ENCODE results near the gene MORC2.

The MORC2 gene

DNA sequence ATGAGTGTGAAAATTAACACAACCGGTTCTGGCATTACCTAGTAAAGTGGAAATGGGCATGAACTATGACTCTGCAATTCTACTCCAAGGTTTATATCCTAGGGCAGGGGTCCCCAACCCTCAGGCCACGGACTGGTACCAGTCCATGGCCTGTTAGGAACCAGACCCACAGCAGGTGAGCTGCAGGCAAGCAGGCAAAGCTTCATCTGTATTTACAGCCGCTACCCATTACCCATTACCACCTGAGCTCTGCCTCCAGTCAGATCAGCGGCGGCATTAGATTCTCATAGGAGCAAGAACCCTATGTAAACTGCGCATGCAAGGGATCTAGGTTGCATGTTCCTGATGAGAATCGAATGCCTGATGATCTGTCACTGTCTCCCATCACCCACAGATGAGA, 49.8 kb downstream of the MORC2 start:
- DNase-seq, result no peak

- DNase-seq, result no peak
Measured at GRCh38 chr22:30910358-30910757, 58.2 kb downstream of the MORC2 start.

DNA sequence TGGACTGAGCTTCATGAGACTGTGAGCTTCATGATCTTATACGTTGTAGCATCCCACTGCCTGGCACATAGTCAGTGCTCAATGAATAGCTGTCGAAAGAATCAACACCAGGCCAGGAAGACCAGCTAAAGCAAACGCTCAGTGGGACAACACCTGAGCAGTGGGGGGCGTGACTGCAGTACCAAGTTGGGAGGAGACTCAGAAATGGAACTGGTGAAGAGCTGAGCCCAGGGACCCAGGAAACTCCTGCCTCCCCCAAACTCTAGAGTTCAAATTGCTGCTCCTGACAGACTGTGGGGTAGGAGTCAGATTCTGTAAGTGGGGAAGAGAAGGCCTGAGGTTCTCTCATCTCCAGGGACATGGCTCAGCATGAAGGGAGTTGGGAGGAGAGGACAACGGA, 59.3 kb downstream of the MORC2 start:
- no peak for DNase-seq

DNA sequence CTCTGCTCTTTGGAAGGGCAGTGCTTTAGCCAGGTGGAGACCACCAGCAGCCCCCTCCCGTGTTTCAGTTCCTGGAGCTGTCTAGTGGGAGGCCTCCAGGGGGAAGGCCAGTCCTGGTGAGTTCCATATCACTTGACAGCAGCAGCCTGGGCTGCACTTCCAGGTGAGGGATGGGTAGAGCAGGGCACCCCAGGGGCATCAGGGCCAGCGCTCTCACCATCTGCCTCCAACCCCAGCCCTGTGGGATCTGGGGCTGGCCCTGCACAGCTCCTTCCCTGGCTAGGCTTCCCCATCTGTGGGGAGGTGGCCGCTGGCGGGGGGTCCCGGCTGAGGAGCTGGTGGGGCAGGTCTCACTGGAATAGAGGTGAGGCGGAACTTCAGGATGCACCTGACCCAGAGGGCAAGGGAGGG, 60.5 kb downstream of the MORC2 start:
- no peak for DNase-seq

DNA sequence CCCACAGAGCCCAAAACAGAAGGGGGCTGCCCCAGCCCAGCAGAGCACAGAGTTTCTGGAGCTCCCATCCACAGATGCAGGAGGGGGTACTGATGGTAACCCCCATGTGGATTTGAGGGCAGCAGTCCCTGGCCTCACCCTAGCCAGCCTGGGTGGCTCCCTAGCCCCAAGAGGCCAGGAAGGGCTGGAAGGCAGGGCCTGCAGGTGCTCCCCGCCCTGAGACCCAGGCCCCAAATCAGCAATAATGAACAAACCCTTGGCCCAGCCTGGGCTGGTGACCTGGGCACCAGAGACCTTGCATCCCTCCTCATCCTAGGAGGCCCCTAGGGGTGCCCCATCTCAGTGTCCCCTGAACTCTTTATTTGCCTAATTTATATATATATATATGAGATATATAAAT, 61.6 kb downstream of the MORC2 start:
- DNase-seq, result no peak

- no peak for DNase-seq
Measured at GRCh38 chr22:30906411-30906810, 62.2 kb downstream of the MORC2 start.

- DNase-seq, result no peak
Measured at GRCh38 chr22:30905696-30906341, 62.8 kb downstream of the MORC2 start.

DNA sequence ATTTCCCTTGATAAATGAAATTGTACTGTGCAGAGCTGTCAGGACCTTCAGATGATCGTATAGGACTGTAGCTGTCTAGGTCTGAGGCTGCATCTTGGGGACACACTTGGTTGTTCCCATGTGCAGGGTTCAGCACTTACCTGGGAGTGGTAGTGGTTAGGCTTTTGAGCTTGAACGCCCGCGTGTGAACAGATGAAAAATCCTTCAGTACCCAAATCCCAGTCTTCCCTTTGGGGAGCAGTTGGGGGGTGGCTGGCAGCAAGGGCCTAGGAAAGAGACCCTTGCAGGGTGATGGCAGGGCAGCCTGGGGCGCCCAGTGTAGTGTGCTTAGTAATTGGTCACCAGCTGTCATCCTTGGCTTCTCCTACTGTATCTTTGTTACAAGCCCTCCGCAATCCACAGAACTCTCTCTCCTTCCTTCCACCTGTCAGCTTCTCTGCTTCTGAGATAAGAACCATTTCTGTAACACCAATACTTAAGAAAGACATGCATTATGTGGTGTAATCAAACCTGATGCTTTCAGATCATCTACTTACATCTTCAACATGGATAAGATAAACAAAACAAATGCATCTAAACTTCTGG, 64.6 kb downstream of the MORC2 start:
- DNase-seq, result no peak

DNA sequence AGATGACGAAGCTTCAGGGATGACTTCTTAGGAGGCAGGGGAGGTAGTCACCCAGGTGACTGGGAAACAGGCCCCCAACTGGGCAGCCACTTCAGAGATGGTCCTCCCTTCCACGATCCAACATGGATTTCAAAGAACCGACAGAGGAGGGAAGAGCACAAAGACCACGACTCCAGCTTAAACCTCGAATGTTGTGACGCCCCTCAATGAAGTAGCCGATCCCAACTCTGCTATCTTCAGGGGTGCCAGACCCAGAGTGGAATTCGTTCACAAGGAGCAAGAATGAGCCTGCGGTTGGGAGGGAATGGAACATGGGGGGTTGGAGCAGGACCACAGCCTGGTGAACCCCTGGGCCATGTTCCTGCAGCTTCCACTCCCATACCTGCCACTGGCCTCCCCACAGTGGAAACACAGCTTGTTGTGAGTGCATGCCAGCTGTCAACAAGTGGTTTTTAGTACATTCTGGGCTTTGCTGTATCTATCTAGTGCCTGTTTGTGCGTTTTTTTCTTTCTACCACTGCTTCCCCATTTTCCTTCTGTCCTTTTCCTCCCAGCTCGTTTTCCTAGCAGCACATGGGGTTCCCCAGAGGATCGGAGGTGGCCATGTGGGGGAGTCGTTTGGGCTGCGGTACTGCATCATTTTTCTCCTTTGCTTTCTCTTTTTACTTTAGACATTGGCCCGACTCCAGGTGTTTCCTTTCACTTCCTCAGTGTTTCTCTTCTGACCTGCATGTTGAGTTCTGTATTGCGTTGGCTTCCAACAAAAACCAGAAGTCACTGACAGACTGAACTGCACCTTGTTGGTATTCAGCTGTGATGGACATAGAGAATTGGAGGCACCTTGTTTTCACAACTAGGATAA, 65.8 kb downstream of the MORC2 start:
- DNase-seq, result no peak

DNA sequence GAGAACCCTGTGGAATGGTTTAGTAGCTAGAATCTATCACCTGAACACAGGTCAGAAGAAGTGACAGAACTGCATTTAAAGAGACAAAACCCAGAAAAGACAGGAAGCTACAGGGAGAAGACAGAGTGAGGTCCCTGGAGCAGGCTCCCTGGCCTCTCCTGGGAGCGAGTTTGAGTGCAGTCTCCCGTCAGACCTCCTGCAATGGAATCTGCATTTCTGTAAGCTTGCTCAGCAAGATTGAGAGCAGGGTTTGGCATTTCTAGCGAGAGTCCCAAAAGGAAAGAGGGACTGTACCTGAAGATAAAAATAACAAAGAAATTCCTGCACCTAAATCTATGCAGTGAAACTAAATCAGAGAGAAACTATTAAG, 74.2 kb downstream of the MORC2 start:
- DNase-seq, result no peak

DNA sequence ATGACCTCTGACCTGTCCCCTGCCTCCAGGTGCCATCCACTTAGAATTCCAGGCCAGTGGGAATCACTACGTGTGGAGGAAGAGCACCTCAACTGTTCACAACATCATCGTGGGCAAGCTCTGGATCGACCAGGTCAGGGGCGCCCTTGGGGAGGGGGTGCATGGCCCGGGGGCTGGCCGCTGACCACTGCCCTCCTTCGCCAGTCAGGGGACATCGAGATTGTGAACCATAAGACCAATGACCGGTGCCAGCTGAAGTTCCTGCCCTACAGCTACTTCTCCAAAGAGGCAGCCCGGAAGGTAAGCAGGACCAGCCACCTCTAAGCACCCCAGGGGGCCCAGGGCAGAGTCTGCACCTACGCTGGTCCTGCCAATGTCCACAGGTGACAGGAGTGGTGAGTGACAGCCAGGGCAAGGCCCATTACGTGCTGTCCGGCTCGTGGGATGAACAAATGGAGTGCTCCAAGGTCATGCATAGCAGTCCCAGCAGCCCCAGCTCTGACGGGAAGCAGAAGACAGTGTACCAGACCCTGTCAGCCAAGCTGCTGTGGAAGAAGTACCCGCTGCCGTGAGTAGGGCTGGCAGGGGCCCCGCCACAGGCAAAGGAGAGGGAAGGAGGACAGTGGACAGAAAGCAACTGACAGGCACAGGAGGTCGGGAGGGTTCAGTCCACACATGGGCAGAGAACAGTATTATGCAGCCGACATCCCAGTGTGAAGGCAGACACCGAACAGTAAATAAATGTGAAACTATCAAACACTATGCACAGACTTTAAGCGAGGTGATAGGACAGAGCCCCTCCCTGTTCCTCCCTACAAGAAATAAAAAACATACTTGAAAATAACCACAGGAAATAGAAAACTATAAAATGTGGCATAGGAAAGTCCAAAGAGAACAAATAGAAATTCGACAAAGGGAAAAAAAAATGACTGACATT, 74.9 kb downstream of the MORC2 start:
- DNase-seq, result no peak

DNA sequence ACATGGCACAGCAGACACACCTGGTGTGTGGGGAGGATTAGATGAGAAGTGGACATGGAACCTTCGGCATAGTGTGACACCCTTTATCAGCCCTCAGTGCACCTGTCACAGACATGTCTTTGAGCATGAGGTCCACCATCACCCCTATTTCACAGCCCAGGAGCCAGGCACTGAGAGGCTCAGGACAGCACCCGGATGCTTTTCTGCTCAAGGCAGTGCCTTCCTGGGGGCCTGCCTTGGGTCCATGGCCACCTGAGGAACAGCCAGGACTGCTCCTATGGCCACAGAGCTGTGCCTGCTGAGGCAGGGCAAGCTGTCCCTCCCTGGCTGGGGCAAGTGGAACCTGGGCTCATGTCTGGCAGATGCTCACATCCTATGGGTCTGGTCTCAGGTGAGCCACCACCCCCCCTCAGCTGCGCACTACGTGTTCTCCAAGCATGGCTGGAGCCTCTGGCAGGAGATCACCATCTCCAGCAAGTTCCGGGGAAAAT, 75.8 kb downstream of the MORC2 start:
- DNase-seq, result no peak

GRCh38 chr22:30892286-30892685, 76.3 kb downstream of the MORC2 start:
- no peak for DNase-seq

- DNase-seq, result no peak
Measured at GRCh38 chr22:30891781-30892180, 76.8 kb downstream of the MORC2 start.

- no peak for DNase-seq
Measured at GRCh38 chr22:30891443-30891755, 77.2 kb downstream of the MORC2 start.

GRCh38 chr22:30890686-30891442, 77.7 kb downstream of the MORC2 start:
- DNase-seq, result no peak

DNA sequence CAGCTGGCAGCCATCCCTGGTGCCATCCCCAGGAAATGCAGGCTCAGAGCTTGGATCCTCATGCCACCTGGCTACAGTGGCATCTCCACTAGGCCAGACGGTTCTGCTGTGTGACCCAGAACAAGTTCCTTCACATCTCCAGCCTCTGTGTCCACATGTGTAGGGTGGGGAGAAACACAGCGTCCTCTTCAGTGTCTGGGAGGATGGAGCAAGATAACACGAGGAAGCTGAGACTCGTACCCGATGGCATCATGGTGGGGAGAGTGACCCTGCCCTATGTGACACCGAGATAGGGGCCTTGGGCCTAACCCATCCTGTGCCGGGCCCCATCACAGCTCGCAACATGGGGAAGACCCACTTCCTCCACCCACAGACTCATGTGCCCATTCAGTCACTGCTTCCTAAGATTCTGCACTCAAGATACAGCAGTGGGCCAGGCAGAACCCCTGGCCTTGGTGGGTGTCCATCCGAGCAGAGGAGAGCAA, 78.5 kb downstream of the MORC2 start:
- DNase-seq, result no peak

DNA sequence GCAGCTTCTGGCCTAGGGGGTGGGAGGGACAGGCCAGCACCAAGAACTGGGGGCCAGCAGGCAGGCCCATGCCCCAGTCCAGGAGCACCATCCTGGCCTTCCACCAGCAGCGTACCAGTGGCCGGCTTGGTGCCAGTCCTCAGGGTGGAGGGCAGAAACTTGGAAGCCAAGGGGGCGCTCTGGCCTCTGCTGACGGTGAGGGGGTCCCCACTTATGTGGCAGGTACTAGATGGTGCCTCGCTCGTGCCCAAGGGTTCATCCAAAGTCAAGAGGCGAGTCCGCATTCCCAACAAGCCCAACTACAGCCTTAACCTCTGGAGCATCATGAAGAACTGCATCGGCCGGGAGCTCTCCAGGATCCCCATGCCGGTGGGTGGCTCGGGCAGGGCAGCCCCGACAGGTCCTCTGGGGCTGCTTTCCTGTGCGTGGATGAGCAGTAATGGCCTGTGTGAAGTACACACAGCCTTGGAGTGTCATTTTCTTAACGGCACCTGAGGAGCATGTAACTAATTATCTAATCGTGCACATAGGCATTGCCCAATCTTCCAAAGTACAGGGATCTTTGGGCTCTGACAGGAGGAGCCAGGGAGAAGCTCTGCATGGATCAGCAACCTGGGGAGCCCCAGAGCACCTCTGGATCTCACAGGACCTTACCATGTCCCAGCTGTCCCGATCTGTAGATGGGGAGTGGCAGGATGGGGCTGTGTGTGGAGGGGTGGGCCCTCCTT, 79.1 kb downstream of the MORC2 start:
- no peak for DNase-seq

- no peak for DNase-seq
Measured at GRCh38 chr22:30887861-30888260, 80.7 kb downstream of the MORC2 start.

- no peak for DNase-seq
Measured at GRCh38 chr22:30887453-30887852, 81.1 kb downstream of the MORC2 start.

GRCh38 chr22:30885591-30885990, 83.0 kb downstream of the MORC2 start:
- no peak for DNase-seq

DNA sequence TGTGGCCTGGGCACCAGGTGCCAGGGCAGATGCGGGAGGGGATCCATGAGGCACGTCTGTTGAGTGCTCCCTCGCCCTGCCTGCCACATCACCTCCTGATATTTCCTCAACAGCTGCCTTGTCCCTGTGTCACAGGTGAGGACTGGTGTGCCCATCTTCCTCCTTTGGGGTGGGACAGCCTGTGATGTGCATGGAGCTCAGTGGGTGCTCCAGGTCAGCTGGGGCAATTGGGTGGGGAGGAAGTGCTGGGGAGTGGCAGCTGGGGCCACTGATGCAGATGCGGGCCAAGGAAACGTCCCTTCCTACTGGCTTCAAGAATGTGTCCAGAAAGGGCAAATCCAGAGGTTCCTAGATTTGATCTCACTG, 83.6 kb downstream of the MORC2 start:
- no peak for DNase-seq

Measured in NK-92 treated with Interleukin-12 subunit alpha and Interleukin-12 subunit beta, amount 100 ng/mL, for 24 hours (cell line).